ENCODE data around the gene SPDYE1. TPM values are rescaled to one million over a fixed set of nuclear protein-coding genes. Genes with fewer than 3 reads are reported as not detected.

Gene SPDYE1
- total and polyA plus RNA-seq, 4 donors: 0.71 TPM; not detected in 3

DNA sequence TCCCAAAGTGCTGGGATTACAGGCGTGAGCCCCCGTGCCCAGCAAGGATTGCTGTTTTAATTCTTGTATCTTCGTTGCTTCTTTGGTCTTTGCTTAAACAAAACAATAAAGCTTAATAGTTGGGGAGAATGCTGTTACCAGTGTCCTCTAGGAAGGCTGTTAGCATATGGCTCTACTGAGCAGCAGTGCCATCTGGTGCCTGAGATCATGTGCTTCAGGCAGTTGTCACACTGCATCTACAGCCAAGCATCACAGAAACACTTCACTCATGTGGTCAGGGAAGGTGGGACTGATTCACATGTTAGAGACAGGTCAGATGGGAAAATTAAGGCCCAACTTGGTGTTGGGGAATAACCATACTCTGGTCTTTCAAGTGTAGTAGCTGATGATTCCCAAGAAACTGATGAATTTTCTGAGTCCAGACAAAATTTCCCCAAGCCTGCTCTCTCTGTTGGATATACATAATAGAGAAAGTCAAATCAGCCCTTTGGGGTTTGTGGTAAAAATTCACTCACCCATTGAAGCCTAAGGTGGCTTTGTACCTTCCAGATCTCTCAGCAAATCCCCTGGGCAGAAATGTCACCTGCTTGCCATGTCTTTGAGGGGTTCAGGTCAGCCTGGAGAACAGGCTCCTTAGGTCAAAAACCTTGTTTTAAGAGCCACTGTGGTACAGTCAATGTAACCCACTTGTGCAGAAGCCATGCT lies 43.0 kb upstream of the SPDYE1 start:
- 67% methylated on average over 3 of the region's 3 CpGs for WGBS
- Histone ChIP-seq H3K4me3 (ENCODE audit: low read depth in 1 of 3, low read length in 3 of 3) (no peak overlapping the region), H3K9ac (ENCODE audit: low read depth in 1 of 2, low read length in 2 of 2) (no peak overlapping the region), H3K27ac (ENCODE audit: low read depth in 1 of 2, low read length in 2 of 2) (no peak overlapping the region), H3K27me3 (ENCODE audit: control insufficient read depth in 4 of 4, insufficient read depth in 4 of 4, low read length in 3 of 4) (no peaks in the 10 kb centered on the region), H3K9me3 (ENCODE audit: control insufficient read depth in 4 of 4, low read length in 3 of 4) (no peaks in the 10 kb centered on the region), H3K36me3 (ENCODE audit: control insufficient read depth in 4 of 4, insufficient read depth in 3 of 4, low read depth in 1 of 4, low read length in 3 of 4) (peaks cover 2 to 27% (median 21%) of the 10 kb centered on the region in 4 donors), H3K4me1 (ENCODE audit: control insufficient read depth in 4 of 4, insufficient read depth in 4 of 4, low read length in 3 of 4) (no peaks in the 10 kb centered on the region)
- TF ChIP-seq RAD21 (IDR thresholded peaks at IDR 0.05): peak; percentile 75 to 88
- TF ChIP-seq EGR1 (IDR thresholded peaks at IDR 0.05; ENCODE audit: low read depth in 2 of 2): no peak
- TF ChIP-seq MAX (IDR thresholded peaks at IDR 0.05): no peak
- TF ChIP-seq FOXA1 (IDR thresholded peaks at IDR 0.05): no peak
- TF ChIP-seq, protein P1, sequence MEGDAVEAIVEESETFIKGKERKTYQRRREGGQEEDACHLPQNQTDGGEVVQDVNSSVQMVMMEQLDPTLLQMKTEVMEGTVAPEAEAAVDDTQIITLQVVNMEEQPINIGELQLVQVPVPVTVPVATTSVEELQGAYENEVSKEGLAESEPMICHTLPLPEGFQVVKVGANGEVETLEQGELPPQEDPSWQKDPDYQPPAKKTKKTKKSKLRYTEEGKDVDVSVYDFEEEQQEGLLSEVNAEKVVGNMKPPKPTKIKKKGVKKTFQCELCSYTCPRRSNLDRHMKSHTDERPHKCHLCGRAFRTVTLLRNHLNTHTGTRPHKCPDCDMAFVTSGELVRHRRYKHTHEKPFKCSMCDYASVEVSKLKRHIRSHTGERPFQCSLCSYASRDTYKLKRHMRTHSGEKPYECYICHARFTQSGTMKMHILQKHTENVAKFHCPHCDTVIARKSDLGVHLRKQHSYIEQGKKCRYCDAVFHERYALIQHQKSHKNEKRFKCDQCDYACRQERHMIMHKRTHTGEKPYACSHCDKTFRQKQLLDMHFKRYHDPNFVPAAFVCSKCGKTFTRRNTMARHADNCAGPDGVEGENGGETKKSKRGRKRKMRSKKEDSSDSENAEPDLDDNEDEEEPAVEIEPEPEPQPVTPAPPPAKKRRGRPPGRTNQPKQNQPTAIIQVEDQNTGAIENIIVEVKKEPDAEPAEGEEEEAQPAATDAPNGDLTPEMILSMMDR (IDR thresholded peaks at IDR 0.05; ENCODE audit: low read depth, low read length, missing input control): peak; percentile 47
- no peak for TF ChIP-seq NR2F2 (IDR thresholded peaks at IDR 0.05)
- no peak for DNase-seq (ENCODE audit: low spot score)

GRCh38 chr7:43956027-43956426 lies 41.7 kb upstream of the SPDYE1 start:
- Histone ChIP-seq H3K4me3 (ENCODE audit: low read depth in 1 of 3, low read length in 3 of 3) (no peak overlapping the region), H3K4me1 (ENCODE audit: control insufficient read depth in 4 of 4, insufficient read depth in 4 of 4, low read length in 3 of 4) (no peaks in the 10 kb centered on the region), H3K27ac (ENCODE audit: low read depth in 1 of 2, low read length in 2 of 2) (no peak overlapping the region), H3K9ac (ENCODE audit: low read depth in 1 of 2, low read length in 2 of 2) (no peak overlapping the region), H3K27me3 (ENCODE audit: control insufficient read depth in 4 of 4, insufficient read depth in 4 of 4, low read length in 3 of 4) (no peaks in the 10 kb centered on the region), H3K9me3 (ENCODE audit: control insufficient read depth in 4 of 4, low read length in 3 of 4) (no peaks in the 10 kb centered on the region), H3K36me3 (ENCODE audit: control insufficient read depth in 4 of 4, insufficient read depth in 3 of 4, low read depth in 1 of 4, low read length in 3 of 4) (peaks cover 2 to 17% (median 15%) of the 10 kb centered on the region in 4 donors)
- TF ChIP-seq REST (IDR thresholded peaks at IDR 0.05) (no peak), MAX (IDR thresholded peaks at IDR 0.05) (no peak), TAF1 (conservative IDR thresholded peaks at IDR 0.05) (no peak), YY1 (IDR thresholded peaks at IDR 0.05) (no peak), RXRA (IDR thresholded peaks at IDR 0.05) (no peak), HNF4A (conservative IDR thresholded peaks at IDR 0.05) (no peak), RAD21 (IDR thresholded peaks at IDR 0.05) (no peak), EGR1 (IDR thresholded peaks at IDR 0.05; ENCODE audit: low read depth in 2 of 2) (no peak), HNF4G (IDR thresholded peaks at IDR 0.05) (no peak), NR2F2 (IDR thresholded peaks at IDR 0.05) (no peak), SP1 (IDR thresholded peaks at IDR 0.05) (no peak), GABPA (IDR thresholded peaks at IDR 0.05 in 1 of 2, conservative IDR thresholded peaks at IDR 0.05 in 1 of 2) (no peak), FOXA1 (IDR thresholded peaks at IDR 0.05) (no peak), ATF3 (IDR thresholded peaks at IDR 0.05) (no peak)
- TF ChIP-seq, protein P1 (IDR thresholded peaks at IDR 0.05; ENCODE audit: low read depth, low read length, missing input control): no peak
- TF ChIP-seq, protein P2, sequence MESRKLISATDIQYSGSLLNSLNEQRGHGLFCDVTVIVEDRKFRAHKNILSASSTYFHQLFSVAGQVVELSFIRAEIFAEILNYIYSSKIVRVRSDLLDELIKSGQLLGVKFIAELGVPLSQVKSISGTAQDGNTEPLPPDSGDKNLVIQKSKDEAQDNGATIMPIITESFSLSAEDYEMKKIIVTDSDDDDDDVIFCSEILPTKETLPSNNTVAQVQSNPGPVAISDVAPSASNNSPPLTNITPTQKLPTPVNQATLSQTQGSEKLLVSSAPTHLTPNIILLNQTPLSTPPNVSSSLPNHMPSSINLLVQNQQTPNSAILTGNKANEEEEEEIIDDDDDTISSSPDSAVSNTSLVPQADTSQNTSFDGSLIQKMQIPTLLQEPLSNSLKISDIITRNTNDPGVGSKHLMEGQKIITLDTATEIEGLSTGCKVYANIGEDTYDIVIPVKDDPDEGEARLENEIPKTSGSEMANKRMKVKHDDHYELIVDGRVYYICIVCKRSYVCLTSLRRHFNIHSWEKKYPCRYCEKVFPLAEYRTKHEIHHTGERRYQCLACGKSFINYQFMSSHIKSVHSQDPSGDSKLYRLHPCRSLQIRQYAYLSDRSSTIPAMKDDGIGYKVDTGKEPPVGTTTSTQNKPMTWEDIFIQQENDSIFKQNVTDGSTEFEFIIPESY (IDR thresholded peaks at IDR 0.05): no peak
- 86% methylated on average over 3 of the region's 3 CpGs for WGBS
- DNase-seq (ENCODE audit: low spot score): no peak
